Measurements from ENCODE around the gene PON3. TPM values are rescaled to one million over a fixed set of nuclear protein-coding genes. Genes with fewer than 3 reads are reported as not detected.

Gene PON3
- total and polyA plus RNA-seq, 11 donors = 0.21 to 1.8 (median 0.70) TPM

- Histone ChIP-seq H3K9me3 (peaks cover 0 to 3% (median 0%) of the 10 kb centered on the region in 12 donors), H3K27ac (no peak overlapping the region), H3K4me3 (no peak overlapping the region), H3K36me3 (peaks cover 0 to 29% (median 4%) of the 10 kb centered on the region in 9 donors), H3K4me1 (peaks cover 0 to 11% (median 0%) of the 10 kb centered on the region in 12 donors), H3K27me3 (no peaks in the 10 kb centered on the region)
- intact Hi-C loops (cut with DNase I) = no loop called here
- 59 to 62% (median 61%) methylated on average over 1 of the region's 1 CpG for WGBS, 4 donors
- no peak for ATAC-seq
- TF ChIP-seq POLR2A (IDR thresholded peaks at IDR 0.05) (no peak), CTCF (IDR thresholded peaks at IDR 0.05) (no peak)
- no peak for DNase-seq
Observed at GRCh38 chr7:95424716-95425115, 28.5 kb upstream of the PON3 start.

GRCh38 chr7:95421847-95422444 lies 25.8 kb upstream of the PON3 start:
- no peaks in the 10 kb centered on the region for H3K27me3 ChIP-seq
- H3K4me1 ChIP-seq = peaks cover 0 to 11% (median 0%) of the 10 kb centered on the region in 12 donors
- TF ChIP-seq POLR2A (IDR thresholded peaks at IDR 0.05) = no peak
- no peak for TF ChIP-seq CTCF (IDR thresholded peaks at IDR 0.05)
- DNase-seq (no peak), ATAC-seq (no peak)
- no peaks in the 10 kb centered on the region for H3K9me3 ChIP-seq
- intact Hi-C loops (cut with DNase I) = no loop called here
- no peak overlapping the region for H3K27ac ChIP-seq
- peaks cover 0 to 25% (median 4%) of the 10 kb centered on the region in 9 donors for H3K36me3 ChIP-seq
- H3K4me3 ChIP-seq = no peak overlapping the region

GRCh38 chr7:95421000-95421846 lies 25.0 kb upstream of the PON3 start:
- no peak for TF ChIP-seq CTCF (IDR thresholded peaks at IDR 0.05)
- TF ChIP-seq POLR2A (IDR thresholded peaks at IDR 0.05) = no peak
- Histone ChIP-seq H3K9me3 (no peaks in the 10 kb centered on the region), H3K27ac (no peak overlapping the region), H3K27me3 (no peaks in the 10 kb centered on the region), H3K36me3 (peaks cover 0 to 26% (median 4%) of the 10 kb centered on the region in 9 donors), H3K4me3 (no peak overlapping the region), H3K4me1 (peaks cover 0 to 11% (median 0%) of the 10 kb centered on the region in 12 donors)
- no peak for DNase-seq
- no peak for ATAC-seq
- intact Hi-C loops (cut with DNase I) = no loop called here
- WGBS, 4 donors = 89 to 96% (median 95%) methylated on average over 2 of the region's 2 CpGs

- Histone ChIP-seq H3K4me1 (no peaks in the 10 kb centered on the region), H3K4me3 (no peak overlapping the region), H3K27ac (no peak overlapping the region), H3K27me3 (no peaks in the 10 kb centered on the region), H3K9me3 (no peaks in the 10 kb centered on the region), H3K36me3 (peaks cover 0 to 88% (median 32%) of the 10 kb centered on the region in 9 donors)
- DNase-seq (no peak), ATAC-seq (no peak)
- 90 to 93% (median 91%) methylated on average over 4 of the region's 4 CpGs for WGBS, 4 donors
- TF ChIP-seq CTCF (IDR thresholded peaks at IDR 0.05) (no peak), POLR2A (IDR thresholded peaks at IDR 0.05) (no peak)
- intact Hi-C loops (cut with DNase I) = no loop called here
Observed at GRCh38 chr7:95412075-95412474, 15.9 kb upstream of the PON3 start.
